H9 (cell line): ENCODE data around the gene SOCS3. TPM values are rescaled to one million over a fixed set of nuclear protein-coding genes. Genes with fewer than 3 reads are reported as not detected.

Source experiments
- DNase-seq: peaks from one replicate; pipeline ENCODE4 v3.0.0-alpha.2; 2017
- H2AFZ ChIP-seq: one replicate; pipeline ENCODE4 v1.6.1; 2013; ENCODE audit warnings: mild to moderate bottlenecking, low read length, control low read depth, moderate library complexity
- H2AK5ac ChIP-seq: 2 replicates; pipeline ENCODE4 v1.6.1; 2013; ENCODE audit warnings: low read length, control low read depth, mixed read lengths; ENCODE audit not compliant: insufficient read length
- H2BK120ac ChIP-seq: one replicate; pipeline ENCODE4 v1.6.1; 2013; ENCODE audit warnings: low read depth, mild to moderate bottlenecking, low read length, control low read depth, inconsistent platforms; ENCODE audit not compliant: poor library complexity, severe bottlenecking
- H2BK12ac ChIP-seq: 2 replicates; pipeline ENCODE4 v1.6.1; 2013; ENCODE audit warnings: low read length, control low read depth, mixed read lengths, low read depth; ENCODE audit not compliant: insufficient read length
- H2BK15ac ChIP-seq: 2 replicates; pipeline ENCODE4 v1.6.1; 2013; ENCODE audit warnings: low read depth, low read length, control low read depth
- H2BK20ac ChIP-seq: one replicate; pipeline ENCODE4 v1.6.1; 2013; ENCODE audit warnings: low read depth, mild to moderate bottlenecking, low read length, control low read depth, inconsistent platforms; ENCODE audit not compliant: poor library complexity, severe bottlenecking
- H2BK5ac ChIP-seq: 2 replicates; pipeline ENCODE4 v1.6.1; 2013; ENCODE audit warnings: low read length, control low read depth, mixed read lengths; ENCODE audit not compliant: insufficient read length
- H3K14ac ChIP-seq: 2 replicates; pipeline ENCODE4 v1.6.1; 2013; ENCODE audit warnings: low read length, control low read depth; ENCODE audit not compliant: insufficient read depth
- H3K18ac ChIP-seq: 2 replicates; pipeline ENCODE4 v1.6.1; 2013; ENCODE audit warnings: low read depth, mild to moderate bottlenecking, mixed read lengths, low read length, control low read depth; ENCODE audit not compliant: insufficient read length
- H3K23ac ChIP-seq: 2 replicates; pipeline ENCODE4 v1.6.1; 2013; ENCODE audit warnings: low read length, control low read depth, mixed read lengths, low read depth; ENCODE audit not compliant: insufficient read length
- H3K23me2 ChIP-seq: 2 replicates; pipeline ENCODE4 v1.6.1; 2013; ENCODE audit warnings: low read depth, mild to moderate bottlenecking, mixed read lengths, low read length, control low read depth; ENCODE audit not compliant: insufficient read length, poor library complexity, severe bottlenecking
- H3K27ac ChIP-seq: 2 replicates; pipeline ENCODE4 v1.5.1; 2013; ENCODE audit warnings: low read length, control low read depth, mixed read lengths, low read depth; ENCODE audit not compliant: insufficient read length
- H3K27me3 ChIP-seq: 2 replicates; pipeline ENCODE4 v1.6.1; 2013; ENCODE audit warnings: low read length, control low read depth, inconsistent platforms; ENCODE audit not compliant: insufficient read depth
- H3K4ac ChIP-seq: 2 replicates; pipeline ENCODE4 v1.6.1; 2013; ENCODE audit warnings: low read depth, mild to moderate bottlenecking, control low read depth, inconsistent platforms, low read length, moderate library complexity
- H3K4me1 ChIP-seq: 2 replicates; pipeline ENCODE4 v1.6.1; 2013; ENCODE audit warnings: low read length, control low read depth, inconsistent platforms; ENCODE audit not compliant: insufficient read depth
- H3K4me2 ChIP-seq: 2 replicates; pipeline ENCODE4 v1.6.1; 2013; ENCODE audit warnings: low read length, control low read depth, mixed read lengths; ENCODE audit not compliant: insufficient read length, insufficient read depth
- H3K56ac ChIP-seq: 2 replicates; pipeline ENCODE4 v1.6.1; 2013; ENCODE audit warnings: low read depth, mild to moderate bottlenecking, mixed read lengths, low read length, control low read depth; ENCODE audit not compliant: insufficient read length
- H3K79me1 ChIP-seq: 2 replicates; pipeline ENCODE4 v1.6.1; 2013; ENCODE audit warnings: low read depth, mild to moderate bottlenecking, moderate library complexity, low read length, control low read depth, inconsistent platforms; ENCODE audit not compliant: insufficient read depth, poor library complexity, severe bottlenecking
- H3K79me2 ChIP-seq: 2 replicates; pipeline ENCODE4 v1.6.1; 2013; ENCODE audit warnings: low read length, control low read depth, inconsistent platforms; ENCODE audit not compliant: insufficient read depth
- H3K9ac ChIP-seq: 2 replicates; pipeline ENCODE4 v1.6.1; 2013; ENCODE audit warnings: low read length, control low read depth, mixed read lengths; ENCODE audit not compliant: insufficient read length; ENCODE audit errors: extremely low read depth
- H3K9me3 ChIP-seq: one replicate; pipeline ENCODE4 v1.6.1; 2013; ENCODE audit warnings: low read depth, low read length, inconsistent platforms; ENCODE audit not compliant: control insufficient read depth
- H3T11ph ChIP-seq: one replicate; pipeline ENCODE4 v1.6.1; 2013; ENCODE audit warnings: mild to moderate bottlenecking, low read length, control low read depth, inconsistent platforms
- H4K20me1 ChIP-seq: one replicate; pipeline ENCODE4 v1.6.1; 2013; ENCODE audit not compliant: control insufficient read depth, insufficient read length, insufficient read depth
- H4K5ac ChIP-seq: 2 replicates; pipeline ENCODE4 v1.6.1; 2013; ENCODE audit warnings: low read depth, mild to moderate bottlenecking, mixed read lengths, low read length, control low read depth; ENCODE audit not compliant: insufficient read length
- H4K8ac ChIP-seq: replicated peaks from 2 replicates; pipeline ENCODE4 v1.6.1; 2013; ENCODE audit warnings: low read length, control low read depth, mixed read lengths, low read depth; ENCODE audit not compliant: insufficient read length
- H4K91ac ChIP-seq: 2 replicates; pipeline ENCODE4 v1.6.1; 2013; ENCODE audit warnings: low read depth, mild to moderate bottlenecking, moderate library complexity, mixed read lengths, low read length, control low read depth; ENCODE audit not compliant: insufficient read length
- H3K27ac Mint-ChIP-seq, 3 experiments: 2 replicates in 2 of 3; 3 replicates in 1 of 3; pipeline ENCODE4 v1.8.0; 2020 to 2021; ENCODE audit warnings: mixed read lengths in 3 of 3, mild to moderate bottlenecking in 1 of 3, moderate library complexity in 1 of 3
- H3K27me3 Mint-ChIP-seq: 2 replicates; pipeline ENCODE4 v1.8.0; 2021; ENCODE audit warnings: low read depth, mild to moderate bottlenecking, moderate library complexity, mixed read lengths
- H3K36me3 Mint-ChIP-seq, 3 experiments: 2 replicates in 2 of 3; 3 replicates in 1 of 3; pipeline ENCODE4 v1.8.0; 2020 to 2021; ENCODE audit warnings: low read depth in 3 of 3, mixed read lengths in 3 of 3; ENCODE audit not compliant: insufficient read depth in 1 of 3
- H3K4me1 Mint-ChIP-seq, 2 experiments: 2 replicates each; pipeline ENCODE4 v1.8.0; 2020; ENCODE audit warnings: mixed read lengths in 2 of 2
- H3K4me3 Mint-ChIP-seq, 2 experiments: 2 replicates in 1 of 2; 3 replicates in 1 of 2; pipeline ENCODE4 v1.8.0; 2020 to 2021; ENCODE audit warnings: mild to moderate bottlenecking in 2 of 2, mixed read lengths in 2 of 2, moderate library complexity in 1 of 2
- H3K9me3 Mint-ChIP-seq, 2 experiments: 2 replicates in 1 of 2; 3 replicates in 1 of 2; pipeline ENCODE4 v1.8.0; 2020; ENCODE audit warnings: mild to moderate bottlenecking in 2 of 2, mixed read lengths in 2 of 2, moderate library complexity in 1 of 2
- CTCF ChIP-seq: fragments of 200-600 bp; sonication (generic); conservative IDR thresholded peaks from 3 replicates; pipeline ENCODE4 v1.8.0; 2021; ENCODE audit warnings: antibody characterized with exemption, mild to moderate bottlenecking
- WGBS: extraction: QIAGEN DNeasy Blood & Tissue Kit; methylation state at CpG from one replicate; pipeline ENCODE4 v1.1.7; 2013; ENCODE audit warnings: missing lambda C conversion rate, low lambda C conversion rate, mixed read lengths; ENCODE audit not compliant: insufficient read length; ENCODE audit errors: extremely low coverage; 5-methylcytosine and 5-hydroxymethylcytosine counted together
- total RNA-seq: library from RNA; stranded (reverse); gene quantifications from 2 replicates; pipeline ENCODE4 v1.2.1, GENCODE V29; 2021

SOCS3 gene
- total RNA-seq, 1 experiment from 2014 or later, result 9.5 TPM

- no peak overlapping the region for H4K91ac ChIP-seq
- no peak overlapping the region for H2BK15ac ChIP-seq
- Mint-ChIP-seq H3K27me3 (no peaks in the 10 kb centered on the region), H3K4me3 (no peak overlapping the region), H3K9me3 (no peaks in the 10 kb centered on the region), H3K27ac (peak overlapping the region in 1 of 3 experiments; percentile 85; a peak in 1 of 7 replicates), H3K36me3 (peaks cover 18 to 40% (median 31%) of the 10 kb centered on the region in 3 experiments; a peak in 6 of 7 replicates), H3K4me1 (peaks cover 22 to 31% of the 10 kb centered on the region in 2 experiments)
- peaks cover 41% of the 10 kb centered on the region; the same call in 1 of the 2 replicates for H3K79me2 ChIP-seq
- H4K8ac ChIP-seq, result no peak overlapping the region
- H3K23ac ChIP-seq, result no peak overlapping the region
- no peak overlapping the region for H2BK5ac ChIP-seq
- no peak overlapping the region for H3T11ph ChIP-seq
- no peak overlapping the region for H4K5ac ChIP-seq
- no peak overlapping the region for H2BK12ac ChIP-seq
- no peak overlapping the region for H3K14ac ChIP-seq
- H2AK5ac ChIP-seq, result no peak overlapping the region
- no CpG with 5 or more reads among the region's 11 CpGs for WGBS
- H2BK20ac ChIP-seq, result no peak overlapping the region
- H3K4me2 ChIP-seq, result no peak overlapping the region
- TF ChIP-seq CTCF, result no peak
- no peaks in the 10 kb centered on the region for H3K23me2 ChIP-seq
- H3K18ac ChIP-seq, result no peak overlapping the region
- DNase-seq, result no peak
- no peak overlapping the region for H2AFZ ChIP-seq
- H4K20me1 ChIP-seq, result no peaks in the 10 kb centered on the region
- H3K4ac ChIP-seq, result no peak overlapping the region
- no peaks in the 10 kb centered on the region for H3K27me3 ChIP-seq
- H3K9me3 ChIP-seq, result no peaks in the 10 kb centered on the region
- no peak overlapping the region for H3K27ac ChIP-seq
- H3K9ac ChIP-seq, result no peak overlapping the region
- no peak overlapping the region for H3K56ac ChIP-seq
- peaks cover 9% of the 10 kb centered on the region for H3K4me1 ChIP-seq
- H2BK120ac ChIP-seq, result no peak overlapping the region
- peaks cover 12% of the 10 kb centered on the region for H3K79me1 ChIP-seq
Observed at GRCh38 chr17:78391051-78391431, 31.2 kb upstream of the SOCS3 start.
